Measurements from ENCODE around the gene CHRNE. TPM values are rescaled to one million over a fixed set of nuclear protein-coding genes. Genes with fewer than 3 reads are reported as not detected.
A peak's percentile ranks its signal among the peaks of the same experiment; 100 is the strongest.

The CHRNE gene
- total and polyA plus RNA-seq, 2 of the 13 experiments (the other 11 are each of a cell fraction or from before 2014, with no cell fraction given): 0.53 to 0.59 TPM

GRCh38 chr17:4858068-4858881 lies 44.6 kb downstream of the CHRNE start (continued):
- TF ChIP-seq SP5 (CRISPR knock-in tag; IDR thresholded peaks at IDR 0.05; ENCODE audit: borderline replicate concordance, low read depth) (0 out of 2 replicates have a peak, but pooled peaks have one; percentile 53), ZNF407 (CRISPR knock-in tag; IDR thresholded peaks at IDR 0.05; ENCODE audit: not compliant biosample characterization) (no peak), FOSL2 (CRISPR knock-in tag; IDR thresholded peaks at IDR 0.05) (peak; percentile 37; the same call in 1 of the 2 replicates)
